Spleen (tissue), 7 donors: ENCODE data around the gene SLC17A1.

Experiments used
- POLR2A ChIP-seq, 3 donors: fragments of 450-650 bp; IDR thresholded peaks; one replicate each; pipeline ENCODE4 v1.5.1; 2017; ENCODE audit warnings: antibody characterized with exemption in 3 of 3, mild to moderate bottlenecking in 1 of 3
- TF ChIP-seq, protein P1 (sequence below), 11 experiments: fragments of 200-600 bp in 7 of 11; fragments of 450-650 bp in 4 of 11; sonication (generic) in 4 of 11; IDR thresholded peaks in 8 of 11; conservative IDR thresholded peaks in 3 of 11; 1 replicate in 7 of 11; 2 replicates in 4 of 11; pipeline versions ENCODE4 v1.4.0 to v1.8.0; 2016 to 2021; ENCODE audit warnings: antibody characterized with exemption in 11 of 11, inconsistent platforms in 4 of 11, mild to moderate bottlenecking in 1 of 11
- donor health status: DM: no; HTN: no; CAD: no; lungs with moderate emphysema.
- donor health status: DM: no; HTN: no; CAD: no.
- donor health status: DM: no; HTN: no; CAD: no.

- TF ChIP-seq, protein P1, sequence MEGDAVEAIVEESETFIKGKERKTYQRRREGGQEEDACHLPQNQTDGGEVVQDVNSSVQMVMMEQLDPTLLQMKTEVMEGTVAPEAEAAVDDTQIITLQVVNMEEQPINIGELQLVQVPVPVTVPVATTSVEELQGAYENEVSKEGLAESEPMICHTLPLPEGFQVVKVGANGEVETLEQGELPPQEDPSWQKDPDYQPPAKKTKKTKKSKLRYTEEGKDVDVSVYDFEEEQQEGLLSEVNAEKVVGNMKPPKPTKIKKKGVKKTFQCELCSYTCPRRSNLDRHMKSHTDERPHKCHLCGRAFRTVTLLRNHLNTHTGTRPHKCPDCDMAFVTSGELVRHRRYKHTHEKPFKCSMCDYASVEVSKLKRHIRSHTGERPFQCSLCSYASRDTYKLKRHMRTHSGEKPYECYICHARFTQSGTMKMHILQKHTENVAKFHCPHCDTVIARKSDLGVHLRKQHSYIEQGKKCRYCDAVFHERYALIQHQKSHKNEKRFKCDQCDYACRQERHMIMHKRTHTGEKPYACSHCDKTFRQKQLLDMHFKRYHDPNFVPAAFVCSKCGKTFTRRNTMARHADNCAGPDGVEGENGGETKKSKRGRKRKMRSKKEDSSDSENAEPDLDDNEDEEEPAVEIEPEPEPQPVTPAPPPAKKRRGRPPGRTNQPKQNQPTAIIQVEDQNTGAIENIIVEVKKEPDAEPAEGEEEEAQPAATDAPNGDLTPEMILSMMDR (IDR thresholded peaks at IDR 0.05 in 8 of 11, conservative IDR thresholded peaks at IDR 0.05 in 3 of 11): no peak
- no peak for TF ChIP-seq POLR2A (IDR thresholded peaks at IDR 0.05)
Measured at GRCh38 chr6:25801436-25801835, 30.4 kb downstream of the SLC17A1 start.
